ENCODE measurements around the gene TM4SF4.

Gene TM4SF4

GRCh38 chr3:149515249-149515648 is 40.8 kb downstream of the TM4SF4 start:
- DNase-seq = no peak

DNA sequence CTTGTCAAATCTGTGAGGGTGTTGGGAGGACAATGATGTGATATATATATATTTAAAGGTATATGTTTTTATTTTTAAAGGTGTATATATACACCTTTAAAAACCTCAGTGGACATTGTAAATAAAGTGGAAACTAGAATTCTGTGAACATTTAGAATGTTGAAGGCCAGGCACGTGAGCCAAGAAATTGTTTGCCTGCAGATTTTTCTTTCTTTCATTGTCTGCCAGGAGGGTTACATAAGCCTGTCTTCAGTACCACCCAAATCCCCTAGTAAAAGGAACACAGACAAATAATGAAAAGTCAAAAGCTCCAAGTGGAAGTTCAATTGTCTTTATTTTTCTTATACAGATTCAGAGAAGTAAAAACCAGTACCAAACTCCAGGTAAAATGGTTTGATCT is 42.4 kb downstream of the TM4SF4 start:
- no peak for DNase-seq

DNA sequence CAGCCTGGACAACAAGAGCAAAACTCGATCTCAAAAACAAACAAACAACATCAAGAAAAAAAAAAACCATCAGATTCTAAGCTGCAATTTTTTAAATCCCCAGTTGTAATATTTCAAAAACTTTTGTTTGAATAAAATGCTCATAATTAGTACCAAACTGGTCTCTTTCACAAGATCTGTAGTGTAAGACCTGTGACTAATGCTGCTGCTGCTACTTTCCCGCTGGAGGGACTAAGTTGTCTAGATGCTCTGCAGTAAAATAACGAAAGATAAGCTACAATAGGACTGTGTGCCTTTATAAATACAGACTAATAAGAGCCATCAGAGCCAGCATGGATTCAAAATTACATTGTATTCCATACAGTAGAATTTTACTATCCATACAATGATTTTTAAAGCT is 45.4 kb downstream of the TM4SF4 start:
- DNase-seq = no peak

DNA sequence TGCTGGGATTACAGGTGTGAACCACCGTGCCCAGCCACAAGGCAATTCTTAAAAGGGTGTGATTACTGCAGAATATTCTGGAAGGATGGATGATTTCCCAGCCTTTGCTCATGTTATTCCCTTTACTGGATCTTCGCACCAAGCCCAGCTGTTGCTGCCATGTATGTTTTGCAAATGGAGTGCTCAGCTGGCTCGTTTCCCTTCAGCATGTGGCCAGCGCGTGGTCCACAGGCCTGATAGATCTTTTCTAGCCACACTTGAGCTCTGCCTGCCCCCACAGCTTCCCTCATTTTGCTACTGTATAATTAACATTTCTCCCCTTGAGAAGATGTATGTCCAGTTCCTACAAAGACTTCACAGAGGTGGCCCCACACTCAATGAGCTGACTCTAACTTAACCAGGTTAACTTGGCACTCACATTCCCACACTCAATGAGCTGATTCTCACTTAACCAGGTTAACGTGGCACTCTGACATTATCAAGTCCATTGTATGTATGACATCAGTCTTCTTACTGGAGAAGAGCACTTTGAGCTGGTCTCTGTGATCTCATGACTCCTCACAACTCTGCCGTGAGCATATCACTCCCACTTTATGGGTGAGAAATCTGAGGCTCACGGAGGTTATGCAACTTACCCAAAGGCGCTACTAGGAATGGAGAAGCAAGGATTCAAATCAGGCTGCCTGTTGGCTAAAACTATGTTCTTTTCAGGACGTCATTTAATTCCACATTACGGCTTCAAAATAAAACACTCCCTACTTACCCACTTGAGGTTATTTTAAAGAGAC is 49.2 kb downstream of the TM4SF4 start:
- DNase-seq = no peak

DNA sequence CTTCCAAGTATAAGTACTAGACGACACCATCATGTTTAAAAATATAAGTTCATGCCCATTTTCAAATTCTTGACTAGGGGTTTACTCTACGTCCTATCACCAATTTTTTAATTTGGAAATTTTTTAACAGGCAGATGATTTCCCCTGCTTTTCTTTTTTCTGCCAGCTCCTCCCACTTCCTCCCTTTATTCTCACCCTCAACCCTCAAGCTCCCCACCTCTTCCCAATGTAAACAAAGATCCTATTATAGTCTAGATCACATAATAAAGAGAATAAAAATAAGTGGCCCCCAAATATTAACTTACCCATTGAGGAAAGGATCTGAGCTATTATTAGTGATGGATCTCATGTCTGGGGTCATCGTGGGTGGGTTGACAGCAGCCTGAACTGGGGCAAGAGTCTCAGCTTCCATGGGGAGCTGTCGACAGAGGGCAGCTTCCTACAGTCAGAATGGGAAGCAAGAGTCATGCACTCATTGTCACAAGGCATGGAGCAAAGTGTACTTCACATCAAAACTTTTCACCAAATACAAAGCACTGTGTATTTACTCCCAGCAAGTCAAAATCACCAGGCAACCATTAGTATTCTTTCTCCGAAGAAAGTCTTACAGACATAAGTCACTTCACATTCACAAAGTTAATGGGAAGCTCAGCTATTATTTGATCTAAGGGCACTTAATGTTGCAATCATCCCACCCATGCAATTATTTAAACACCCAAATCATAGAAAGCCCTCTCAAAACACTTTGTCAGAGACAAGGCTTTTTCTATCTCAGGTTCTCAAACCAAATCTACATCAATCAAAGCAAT is 53.2 kb downstream of the TM4SF4 start:
- no peak for DNase-seq

DNA sequence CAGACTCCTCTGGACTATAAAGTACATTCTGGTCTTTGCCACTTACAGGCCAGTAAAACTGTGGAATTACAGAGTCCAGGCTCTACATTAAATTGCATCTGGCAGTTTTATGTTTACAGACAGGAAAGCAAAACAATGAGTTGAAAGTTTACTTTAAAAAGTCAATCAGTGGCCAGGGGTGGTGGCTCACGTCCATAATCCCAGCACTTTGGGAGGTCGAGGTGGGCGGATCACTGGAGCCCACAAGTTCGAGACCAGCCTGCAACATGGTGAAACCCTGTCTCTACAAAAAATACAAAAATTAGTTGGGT is 53.8 kb downstream of the TM4SF4 start:
- DNase-seq = no peak

GRCh38 chr3:149529099-149529498 is 54.6 kb downstream of the TM4SF4 start:
- DNase-seq = no peak

- DNase-seq = no peak
These were observed 58.1 kb downstream of the TM4SF4 start for GRCh38 chr3:149532489-149533180.

GRCh38 chr3:149534082-149534481 is 59.6 kb downstream of the TM4SF4 start:
- DNase-seq = no peak

DNA sequence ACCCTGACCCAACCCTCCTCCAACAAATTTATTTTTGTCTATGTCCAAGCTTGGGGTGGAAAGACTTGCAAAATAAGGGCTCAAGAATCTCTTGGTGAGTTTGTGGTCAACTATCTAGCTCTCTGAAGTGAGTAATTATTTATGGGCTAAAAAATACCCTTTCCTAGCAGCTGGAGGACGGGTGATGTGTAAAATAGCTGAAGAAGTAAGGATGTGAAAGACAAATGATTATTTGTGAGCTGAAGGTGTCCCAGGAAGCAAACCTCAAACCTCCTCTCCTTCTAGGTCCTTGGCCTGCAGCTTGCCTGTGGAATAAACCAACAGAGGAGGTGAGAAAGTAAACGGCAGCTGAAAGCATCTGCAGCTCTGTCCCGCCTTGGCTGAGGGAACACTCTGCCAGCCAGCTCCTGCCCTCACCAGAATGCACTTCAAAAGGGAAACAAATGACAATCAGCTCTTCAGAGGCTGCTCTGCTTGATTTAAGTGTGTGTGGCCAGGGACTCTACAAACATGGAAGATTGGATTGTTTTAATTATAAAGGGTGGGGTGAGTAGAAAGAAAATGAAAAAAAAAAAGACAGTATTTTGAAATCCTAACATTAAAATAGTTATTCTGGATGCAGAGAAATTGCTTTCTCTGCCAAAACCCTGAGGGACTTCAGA is 60.3 kb downstream of the TM4SF4 start:
- no peak for DNase-seq

DNA sequence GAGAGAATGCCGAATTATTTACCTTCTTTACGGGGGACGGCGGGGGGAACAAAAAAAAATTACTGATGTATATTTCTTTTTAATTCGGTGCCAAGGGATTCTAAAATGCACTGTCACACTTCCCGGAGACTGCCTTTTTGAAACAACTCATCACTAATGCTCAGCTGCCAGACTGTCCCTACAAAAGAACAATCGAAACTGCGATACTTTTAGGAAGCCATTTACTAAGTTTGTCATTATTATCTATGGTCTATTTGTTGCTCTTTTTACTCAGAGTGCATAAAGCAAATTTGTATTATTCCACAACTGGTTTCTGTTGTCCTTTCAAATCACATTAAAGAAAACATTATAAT is 60.8 kb downstream of the TM4SF4 start:
- no peak for DNase-seq

- no peak for DNase-seq
These were observed 61.9 kb downstream of the TM4SF4 start for GRCh38 chr3:149536429-149536828.

DNA sequence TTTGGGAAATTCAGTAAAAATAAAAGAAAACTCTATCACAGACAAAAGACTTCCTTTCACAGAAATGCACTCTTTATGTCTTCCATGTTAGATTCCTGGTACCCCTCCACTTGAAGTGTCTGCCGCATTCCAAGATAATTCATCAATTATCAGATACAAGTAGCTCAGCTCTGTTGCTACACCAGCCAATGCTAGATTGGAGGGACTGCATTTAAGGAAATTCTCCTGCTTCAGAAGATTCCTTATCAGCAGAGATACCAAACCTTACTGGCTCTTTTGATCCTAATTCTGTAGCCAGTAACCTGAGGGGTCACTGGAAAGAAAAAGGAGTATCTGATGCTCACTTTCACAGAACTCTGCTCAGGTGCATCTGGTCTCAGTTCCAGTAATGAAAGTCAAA is 63.9 kb downstream of the TM4SF4 start:
- DNase-seq = no peak

DNA sequence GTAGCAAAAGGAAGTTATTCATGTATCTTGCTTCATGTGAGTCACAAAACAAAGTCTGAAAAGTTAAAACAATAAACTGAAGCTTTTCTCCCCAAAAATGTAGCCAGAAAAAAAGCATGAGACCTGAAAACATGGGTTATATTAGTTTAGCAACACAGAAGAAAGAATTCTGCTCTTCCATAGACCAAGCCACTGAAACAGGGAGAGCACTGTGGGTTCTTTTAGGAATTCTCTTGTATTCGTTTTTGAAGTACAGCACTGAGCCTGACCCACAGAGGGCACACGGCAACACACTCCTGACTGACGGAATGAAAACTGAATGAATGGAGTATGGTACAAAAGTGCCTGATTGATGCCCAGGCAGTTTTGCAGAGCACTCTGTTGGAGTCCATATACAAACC is 66.6 kb downstream of the TM4SF4 start:
- no peak for DNase-seq

DNA sequence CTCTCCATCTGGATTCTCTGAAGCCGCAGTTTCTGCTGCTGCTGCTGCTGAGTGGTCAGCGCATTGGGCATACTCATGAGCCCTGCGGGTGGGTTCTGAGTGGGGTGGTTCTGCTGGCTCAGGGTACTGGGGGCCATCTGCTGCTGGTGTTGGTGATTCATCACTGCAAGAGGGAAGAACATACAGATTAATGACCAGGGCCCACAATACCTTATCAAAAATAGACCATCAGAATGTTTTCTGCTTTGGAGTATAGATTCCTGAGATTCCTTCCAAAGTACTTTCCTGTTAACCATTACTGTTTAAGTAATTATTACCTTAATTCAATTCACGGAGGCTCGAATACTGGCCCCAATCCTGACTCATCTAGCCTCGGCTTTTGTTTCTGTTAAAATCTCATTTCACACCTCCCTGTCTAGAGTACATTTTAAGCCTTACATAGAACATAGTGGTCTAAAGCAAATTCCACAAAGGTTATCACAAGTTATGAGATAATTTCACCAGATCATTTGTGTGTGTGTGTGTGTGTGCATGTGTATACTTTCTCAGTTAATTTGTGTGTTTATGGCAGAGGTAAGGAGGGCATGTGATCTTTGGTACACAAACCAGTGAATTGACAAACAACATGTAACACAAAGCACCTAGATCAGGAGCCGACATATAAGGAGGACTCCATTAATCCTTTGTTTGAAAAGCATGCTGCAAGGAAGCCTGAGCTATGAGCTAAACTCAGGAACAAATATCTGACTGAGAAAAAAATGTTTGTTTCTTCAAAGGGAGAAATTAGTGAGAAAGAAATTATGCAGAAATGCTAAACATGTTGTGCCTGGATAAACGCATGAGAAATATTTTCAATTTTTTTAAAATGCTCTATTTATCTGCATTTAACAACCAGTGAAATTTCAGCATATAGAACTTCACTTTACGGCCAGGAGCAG is 68.1 kb downstream of the TM4SF4 start:
- no peak for DNase-seq

GRCh38 chr3:149545049-149545448 is 70.6 kb downstream of the TM4SF4 start:
- no peak for DNase-seq

DNA sequence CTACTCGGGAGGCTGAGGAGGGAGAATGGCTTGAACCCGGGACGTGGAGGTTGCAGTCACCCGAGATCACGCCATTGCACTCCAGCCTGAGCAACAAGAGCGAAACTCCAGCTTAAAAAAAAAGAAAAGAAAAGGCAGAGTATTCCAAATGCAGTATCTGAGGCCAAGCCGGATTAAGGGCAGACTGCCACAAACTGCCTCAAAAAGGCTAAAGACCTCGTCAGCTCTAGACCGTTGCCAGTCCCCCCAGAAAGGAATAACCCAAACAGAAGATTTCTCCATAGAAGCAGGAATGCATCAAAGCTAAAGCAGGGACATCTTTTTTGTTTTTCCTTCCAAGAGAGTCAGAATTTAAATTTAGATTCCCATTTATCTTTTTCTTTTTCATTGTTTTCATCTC is 72.9 kb downstream of the TM4SF4 start:
- no peak for DNase-seq

DNA sequence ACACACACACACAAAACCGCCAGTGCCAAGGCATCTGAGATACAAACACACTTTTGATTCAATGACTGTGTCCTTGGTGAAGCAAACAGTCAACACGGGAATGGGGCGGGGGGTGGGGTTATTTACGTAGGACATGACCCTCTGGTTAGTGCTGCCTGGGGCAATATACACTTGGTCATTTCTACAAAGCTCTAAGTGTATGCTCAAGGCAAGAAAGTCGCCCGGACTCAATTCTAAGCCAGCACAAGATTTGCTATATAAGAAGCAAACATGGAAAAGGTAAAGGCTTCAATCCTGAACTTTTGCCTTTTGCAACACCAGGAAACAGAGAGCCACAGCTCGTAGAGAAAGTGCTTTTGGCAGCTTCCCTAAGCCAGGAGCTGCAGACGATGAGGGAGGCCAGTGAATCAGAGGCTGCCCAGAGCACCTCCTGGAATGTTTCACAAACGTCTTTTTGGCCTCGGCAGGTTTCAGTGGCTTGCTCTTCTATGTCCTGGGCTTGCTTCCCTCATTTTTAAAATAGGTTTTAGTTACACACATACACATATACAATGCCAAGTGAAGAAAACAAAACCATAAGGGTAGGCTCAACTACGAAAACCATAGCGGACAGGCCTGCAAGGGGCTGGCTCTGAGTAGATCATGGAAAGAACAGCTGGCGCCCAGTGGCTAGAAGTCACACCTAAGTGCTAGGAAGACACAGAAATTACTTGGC is 73.6 kb downstream of the TM4SF4 start:
- no peak for DNase-seq

DNA sequence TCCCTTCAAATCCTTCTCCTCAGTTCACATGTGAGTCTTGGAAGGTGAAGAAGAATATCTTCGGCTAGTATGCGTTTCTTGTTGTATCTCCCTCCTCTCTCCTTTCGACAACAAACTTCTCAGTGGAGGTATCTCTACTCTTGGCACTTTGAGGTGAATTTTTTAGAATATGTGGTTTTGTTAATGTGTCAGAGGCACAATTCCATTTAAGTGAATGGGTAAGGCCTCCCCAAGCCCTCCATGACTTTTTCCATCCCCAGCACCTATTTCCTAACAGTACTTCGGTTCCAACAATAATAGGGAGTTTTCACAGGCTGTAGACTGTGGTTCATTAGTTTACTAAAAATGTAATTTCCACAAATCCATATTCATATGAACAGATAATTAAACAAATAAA is 74.2 kb downstream of the TM4SF4 start:
- no peak for DNase-seq

GRCh38 chr3:149551500-149551899 is 77.0 kb downstream of the TM4SF4 start:
- DNase-seq = no peak

- DNase-seq = no peak
These were observed 78.2 kb downstream of the TM4SF4 start for GRCh38 chr3:149552700-149553099.

All from NK-92 treated with Interleukin-12 subunit alpha and Interleukin-12 subunit beta, amount 100 ng/mL, for 24 hours (cell line).